Anterior cingulate cortex (tissue), 58 donors: ENCODE measurements around the gene ZBTB26.
A peak's percentile ranks its signal among the peaks of the same experiment; 100 is the strongest.
"Not testable (repeated sequence)": the region's sequence is repeated elsewhere in the genome, so short reads cannot be mapped to it uniquely, and the experiment has no call there.

Source experiments
- DNase-seq, 58 donors: peaks; one replicate each; lab custom pipeline; 2025; lab: John Stamatoyannopoulos, UW

Gene ZBTB26

DNA sequence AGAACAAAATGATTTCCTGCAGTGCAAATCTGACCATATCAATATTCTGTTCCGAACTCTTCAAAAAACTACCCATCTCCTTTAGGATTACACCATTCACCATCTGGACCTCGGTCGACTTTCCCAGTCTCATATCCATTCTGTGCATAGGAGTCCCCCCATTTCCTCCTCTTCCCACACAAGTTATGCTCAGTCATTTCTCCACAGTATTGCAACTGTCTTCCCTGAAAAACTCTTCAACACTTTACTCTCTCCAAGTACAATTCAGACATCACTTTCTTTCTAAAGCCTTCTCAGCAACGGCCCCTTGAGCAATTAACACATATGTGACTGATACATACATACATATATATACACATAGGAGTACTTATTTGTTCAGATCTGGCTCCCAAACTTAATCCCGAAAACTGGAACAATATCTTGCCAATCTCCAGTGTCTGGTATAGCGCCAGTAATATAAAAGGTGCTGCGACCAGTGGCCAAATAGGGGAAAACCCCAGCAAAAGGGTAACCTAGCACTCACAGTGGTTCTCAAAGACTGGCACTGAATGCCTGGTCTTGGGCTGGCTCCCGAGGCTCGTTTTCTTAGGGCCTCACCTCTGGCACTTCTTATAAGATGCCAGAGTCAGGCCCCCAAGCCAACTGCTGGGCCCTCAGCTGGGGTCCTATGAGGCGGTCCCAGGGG, 629 bp downstream of the ZBTB26 start:
- DNase-seq: peak in 1 of 58 donors; percentile 42

DNA sequence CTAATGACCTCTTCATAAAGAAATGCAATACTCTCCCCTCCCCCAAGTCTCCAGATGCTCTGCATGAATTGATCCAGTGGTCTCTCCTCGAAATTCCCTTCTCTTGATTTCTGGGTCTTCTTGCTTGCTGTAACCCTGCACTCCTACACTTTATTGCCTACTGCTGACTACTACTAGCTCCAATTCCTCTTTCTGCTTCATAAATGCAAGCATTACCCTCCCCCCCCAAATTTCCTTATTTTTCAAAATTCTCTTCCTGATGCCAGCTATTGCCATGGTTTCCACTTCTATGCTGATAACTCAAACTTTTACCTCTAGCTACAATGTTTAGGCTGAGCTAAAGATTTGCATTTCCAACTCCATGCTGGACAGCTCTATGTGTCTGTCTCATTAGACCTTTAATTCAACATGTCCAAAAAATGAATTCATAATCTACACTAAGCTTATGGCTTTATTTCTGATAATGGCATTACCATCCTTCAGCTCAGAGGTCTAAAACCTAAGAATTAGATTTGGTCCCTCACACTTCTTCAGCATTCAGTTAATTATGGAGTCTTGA, 1.4 kb downstream of the ZBTB26 start:
- DNase-seq: no peak

- no peak for DNase-seq
Observed at GRCh38 chr9:122923947-122924346, 7.4 kb downstream of the ZBTB26 start.

DNA sequence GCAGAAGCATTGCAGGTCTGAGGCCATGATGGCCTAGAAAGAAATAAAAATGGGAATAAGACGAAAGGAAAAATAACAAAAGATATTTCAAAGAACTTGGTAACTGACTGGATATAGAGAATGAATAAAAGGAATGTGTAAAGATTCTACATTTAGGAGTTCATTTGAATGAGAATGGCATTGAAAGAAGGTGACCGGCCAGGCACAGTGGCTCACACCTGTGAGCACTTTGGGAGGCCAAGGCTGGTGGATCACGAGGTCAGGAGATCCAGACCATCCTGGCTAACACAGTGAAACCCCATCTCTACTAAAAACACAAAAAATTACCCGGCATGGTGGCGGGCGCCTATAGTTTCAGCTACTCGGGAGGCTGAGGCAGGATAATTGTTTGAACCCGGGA, 8.6 kb downstream of the ZBTB26 start:
- no peak for DNase-seq

DNA sequence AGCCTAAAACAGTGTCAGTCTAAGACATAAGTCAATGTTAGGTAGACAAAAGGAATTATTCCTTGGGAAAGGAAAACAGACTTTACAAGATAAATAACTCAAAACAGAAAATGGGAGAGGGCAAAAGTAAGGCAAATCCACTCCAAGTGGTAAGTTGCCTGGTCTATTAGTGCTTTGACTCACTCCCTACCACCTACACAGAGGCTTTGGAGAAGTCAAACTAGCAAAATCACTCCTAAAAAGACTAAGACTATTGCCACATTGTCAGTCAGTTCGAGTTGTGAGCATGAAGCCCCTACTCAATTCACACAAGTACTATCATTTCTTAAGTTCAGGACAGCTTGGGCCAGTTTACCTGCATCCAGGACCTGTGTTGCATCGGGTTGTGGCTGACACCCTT, 13.0 kb downstream of the ZBTB26 start:
- DNase-seq: no peak

- peak; percentile 27 to 94 (median 80) for DNase-seq
Observed at GRCh38 chr9:122912964-122913673, 18.2 kb downstream of the ZBTB26 start, which contains the start of gene ZBTB6. Gene ZBTB6 (minus strand): TSS chr9:122913323. CDS start chr9:122912072, 1,251 bp downstream.

DNA sequence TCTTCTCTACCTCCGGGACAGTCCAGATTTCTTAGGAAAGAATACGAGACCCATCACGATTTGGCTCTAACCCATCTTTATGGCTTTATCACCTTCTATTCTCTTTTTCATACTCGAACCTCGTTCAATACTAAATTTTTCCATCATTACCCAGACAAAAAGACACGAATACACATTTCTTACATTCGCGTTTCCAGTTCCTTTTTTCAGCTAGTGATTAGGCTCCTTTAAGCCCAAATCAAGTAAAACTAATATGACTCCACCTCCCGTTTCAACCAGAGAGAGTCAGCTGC, 18.7 kb downstream of the ZBTB26 start:
- DNase-seq: no peak

- not testable (repeated sequence) for DNase-seq
Observed at GRCh38 chr9:122906122-122906521, 25.2 kb downstream of the ZBTB26 start.

DNA sequence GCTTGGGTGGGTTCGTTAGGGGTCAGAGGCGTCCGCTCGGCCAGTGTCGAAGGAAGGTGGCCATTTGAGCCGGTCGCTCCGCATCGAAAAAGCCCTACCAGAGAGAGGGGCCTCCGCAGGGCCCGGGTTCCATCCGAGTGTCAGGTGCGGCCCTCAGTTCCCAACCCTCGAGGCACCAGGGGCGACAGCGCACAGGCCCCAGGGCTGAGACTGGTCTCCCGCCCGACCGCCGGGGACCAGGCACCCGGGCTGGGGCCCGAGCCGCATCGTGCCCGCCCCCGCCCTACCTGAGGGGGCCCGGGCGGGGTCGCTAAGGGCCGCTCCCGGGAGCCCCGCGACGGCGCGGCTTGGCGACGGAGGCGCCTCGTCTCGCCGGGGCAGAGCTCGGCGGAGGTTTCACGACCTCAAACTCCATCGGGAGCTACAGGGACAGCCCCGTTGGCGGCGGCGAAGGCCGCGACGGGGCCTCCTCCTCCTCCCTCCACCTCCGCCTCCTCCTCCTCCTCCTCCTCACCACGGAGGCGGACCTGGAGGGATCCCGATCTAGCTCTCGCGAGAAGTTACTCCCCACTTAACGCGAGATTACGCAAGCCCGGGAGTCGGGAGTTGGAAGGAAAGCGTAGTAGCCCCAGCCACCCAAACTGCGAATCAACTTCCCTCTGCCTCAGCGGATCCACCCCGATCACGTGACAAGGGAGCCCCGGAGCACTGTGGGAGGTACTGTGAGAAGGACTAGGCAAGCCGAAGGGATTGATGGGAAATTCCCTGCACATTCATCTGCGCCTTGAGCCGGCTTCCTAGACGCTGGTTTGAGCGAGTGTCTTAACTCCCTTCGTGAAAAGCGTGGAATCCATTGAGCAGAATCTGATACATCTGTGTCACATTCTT, 26.2 kb downstream of the ZBTB26 start, which contains the start of gene RC3H2:
Gene RC3H2, minus strand, starts transcription at position 537 of the 888 bp plus-strand sequence. CDS start 7,850 bp downstream, outside the sequence.
- peak; percentile 89 to 100 (median 99) for DNase-seq

- peak in 16 of 58 donors; percentile 10 to 59 (median 36) for DNase-seq
Observed at GRCh38 chr9:122904466-122904822, 26.9 kb downstream of the ZBTB26 start.

DNA sequence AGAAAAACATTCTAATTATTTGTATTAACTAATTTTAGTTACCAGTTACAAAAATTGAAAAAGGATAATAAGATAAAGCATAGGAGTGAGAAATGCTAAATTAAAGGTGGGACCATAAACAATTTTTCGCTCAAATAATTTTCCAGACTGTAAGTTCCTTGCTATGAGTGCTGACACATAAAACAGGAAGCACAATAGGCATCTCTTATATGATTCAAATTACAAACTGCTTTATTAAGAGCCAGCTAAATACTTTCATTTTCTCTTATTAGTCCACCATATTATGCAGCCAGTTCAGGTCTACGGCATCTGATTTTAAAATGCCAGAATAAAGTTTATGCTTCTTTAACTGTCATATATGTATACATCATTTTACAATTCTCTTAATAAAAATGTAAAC, 30.5 kb downstream of the ZBTB26 start:
- DNase-seq: no peak

GRCh38 chr9:122897969-122898368, 33.3 kb downstream of the ZBTB26 start:
- no peak for DNase-seq

DNA sequence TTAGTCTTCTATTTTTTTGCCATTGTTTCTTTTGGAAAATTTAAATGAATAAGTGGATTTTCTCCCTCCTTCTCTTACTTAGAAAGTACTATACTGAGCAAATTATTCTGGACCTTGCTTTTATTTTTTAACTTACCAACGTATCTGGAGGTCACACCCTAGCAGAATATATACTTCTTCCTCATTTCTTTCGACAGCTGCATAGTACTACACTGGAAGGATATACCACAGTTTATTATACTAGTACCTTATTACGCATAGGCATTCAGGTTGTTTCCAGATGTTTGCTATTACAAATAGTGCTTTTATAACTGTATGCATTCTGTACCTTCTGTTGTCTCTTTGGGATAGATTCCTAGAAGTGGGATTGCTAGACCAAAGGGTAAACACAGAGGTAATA, 42.8 kb downstream of the ZBTB26 start:
- DNase-seq: no peak

- no peak for DNase-seq
Observed at GRCh38 chr9:122883125-122883524, 48.2 kb downstream of the ZBTB26 start.

- no peak for DNase-seq
Observed at GRCh38 chr9:122879443-122879842, 51.9 kb downstream of the ZBTB26 start.

- DNase-seq: no peak
Observed at GRCh38 chr9:122875523-122875922, 55.8 kb downstream of the ZBTB26 start.

DNA sequence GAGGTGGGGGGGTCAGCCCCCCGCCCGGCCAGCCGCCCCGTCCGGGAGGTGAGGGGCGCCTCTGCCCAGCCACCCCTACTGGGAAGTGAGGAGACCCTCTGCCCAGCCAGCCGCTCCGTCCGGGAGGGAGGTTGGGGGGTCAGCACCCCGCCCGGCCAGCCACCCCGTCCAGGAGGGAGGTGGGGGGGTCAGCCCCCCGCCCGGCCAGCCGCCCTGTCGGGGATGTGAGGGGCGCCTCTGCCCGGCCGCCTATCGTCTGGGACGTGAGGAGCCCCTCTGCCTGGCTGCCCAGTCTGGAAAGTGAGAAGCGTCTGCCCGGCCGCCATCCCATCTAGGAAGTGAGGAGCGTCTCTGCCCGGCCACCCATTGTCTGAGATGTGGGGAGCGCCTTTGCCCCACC, 64.0 kb downstream of the ZBTB26 start:
- DNase-seq: not testable (repeated sequence)

GRCh38 chr9:122866079-122866478, 65.2 kb downstream of the ZBTB26 start:
- no peak for DNase-seq
